HFF-Myc (cell line): ENCODE measurements around the gene CLEC3B.
A peak's percentile ranks its signal among the peaks of the same experiment; 100 is the strongest.

Experiments
- DNase-seq: peaks from one replicate; pipeline ENCODE4 v3.0.0-alpha.2; 2011; ENCODE audit warnings: low read depth; ENCODE audit errors: extremely low read depth
- H3K4me3 ChIP-seq: replicated peaks from 2 replicates; pipeline ENCODE4 v1.5.1; 2011; ENCODE audit warnings: low read depth, mild to moderate bottlenecking, control low read depth, low read length
- CTCF ChIP-seq: IDR thresholded peaks from 2 replicates; pipeline ENCODE4 v1.5.1; 2012; ENCODE audit warnings: mild to moderate bottlenecking, low read depth, low read length, control low read depth; ENCODE audit errors: missing control alignments

CLEC3B gene

GRCh38 chr3:44993471-44994205 is 32.5 kb upstream of the CLEC3B start:
- peak; percentile 41 for DNase-seq
- H3K4me3 ChIP-seq = no peak overlapping the region
- TF ChIP-seq CTCF = no peak

- no peak overlapping the region for H3K4me3 ChIP-seq
- no peak for TF ChIP-seq CTCF
- peak; percentile 59 for DNase-seq
Measured at GRCh38 chr3:44995142-44995770, 30.8 kb upstream of the CLEC3B start.

- TF ChIP-seq CTCF = no peak
- DNase-seq = no peak
Measured at GRCh38 chr3:44996556-44996969, 29.5 kb upstream of the CLEC3B start.

GRCh38 chr3:44999782-45000181 is 26.3 kb upstream of the CLEC3B start:
- TF ChIP-seq CTCF = no peak
- H3K4me3 ChIP-seq = no peak overlapping the region
- no peak for DNase-seq

More at GRCh38 chr3:44996556-44996969, 29.5 kb upstream of the CLEC3B start:
- H3K4me3 ChIP-seq = no peak overlapping the region

- DNase-seq = no peak
- TF ChIP-seq CTCF = no peak
- H3K4me3 ChIP-seq = no peak overlapping the region
Measured at GRCh38 chr3:45000823-45001222, 25.3 kb upstream of the CLEC3B start.

GRCh38 chr3:45001738-45002137 is 24.4 kb upstream of the CLEC3B start:
- no peak for DNase-seq
- no peak overlapping the region for H3K4me3 ChIP-seq
- TF ChIP-seq CTCF = no peak
